Right cardiac atrium (tissue), 5 donors: ENCODE results near the gene MUCL3. TPM values are rescaled to one million over a fixed set of nuclear protein-coding genes. Genes with fewer than 3 reads are reported as not detected.
"Not testable (repeated sequence)": the region's sequence is repeated elsewhere in the genome, so short reads cannot be mapped to it uniquely, and the experiment has no call there.

Experiments used
- ATAC-seq, 2 donors: fragments of 200-7000 bp; cut with Tn5 transposase; one replicate each; pipeline versions ENCODE4 v1.8.0 to v1.9.1; 2020; ENCODE audit warnings: moderate library complexity in 2 of 2, mild to moderate bottlenecking in 1 of 2
- DNase-seq, 3 donors: peaks; one replicate each; pipeline ENCODE4 v3.0.0-alpha.2; 2020
- H3K27ac ChIP-seq: one replicate; pipeline ENCODE4 v1.5.1; 2013; ENCODE audit warnings: mild to moderate bottlenecking, low read length, control low read depth, moderate library complexity
- H3K27me3 ChIP-seq: one replicate; pipeline ENCODE4 v1.6.1; 2013; ENCODE audit not compliant: control insufficient read depth, insufficient read depth
- H3K4me1 ChIP-seq: one replicate; pipeline ENCODE4 v1.6.1; 2013; ENCODE audit warnings: low read length; ENCODE audit not compliant: control insufficient read depth, insufficient read depth
- H3K4me3 ChIP-seq: one replicate; pipeline ENCODE4 v1.5.1; 2013; ENCODE audit warnings: low read length, control low read depth
- H3K9me3 ChIP-seq: one replicate; pipeline ENCODE4 v1.6.1; 2013; ENCODE audit warnings: low read length; ENCODE audit not compliant: control insufficient read depth
- WGBS: extraction: QIAGEN DNeasy Blood & Tissue Kit; methylation state at CpG from one replicate; pipeline ENCODE4 v1.1.7; 2013; 5-methylcytosine and 5-hydroxymethylcytosine counted together
- intact Hi-C, 4 donors: fragments of 100-400 bp; cut with DNase I; formaldehyde crosslinking; loops; one replicate each; pipeline versions ENCODE4 v1.11.0 to v1.14.0; 2022 to 2023
- polyA plus RNA-seq: library from polyadenylated mRNA; stranded (reverse); fragments of 200-250 nt; gene quantifications from one replicate; pipeline ENCODE4 v1.2.3, GENCODE V29; 2013
- total RNA-seq, 4 donors: library from RNA; stranded (reverse); fragmentation: NEBNext Ultra II Directional; extraction: Animal tissue kit (Norgen Biotek cat#: 25700); gene quantifications; one replicate each; pipeline ENCODE4 v1.2.1, GENCODE V29; 2021
- donor health status: healthy with polysubstance abuse.
- donor health status: DM: no; HTN: yes; CAD: no.
- donor health status: DM: no; HTN: no; CAD: no.
- donor health status: DM: no; HTN: yes; CAD: no; lungs with severe emphysema.
- donor health status: DM: yes; HTN: yes; CAD: no.

Gene MUCL3
- total and polyA plus RNA-seq, 5 donors: not detected

GRCh38 chr6:30913721-30914075 is 27.1 kb upstream of the MUCL3 start:
- peak; percentile 55 to 56 for ATAC-seq
- Histone ChIP-seq H3K4me1 (peaks cover 5% of the 10 kb centered on the region), H3K4me3 (peak overlapping the region; percentile 37), H3K27ac (peak overlapping the region; percentile 71), H3K27me3 (no peaks in the 10 kb centered on the region), H3K9me3 (no peaks in the 10 kb centered on the region)
- no peak for DNase-seq
- 5% methylated on average over 31 of the region's 31 CpGs for WGBS
- intact Hi-C loops: loop anchor here in 3 of 4 donors (2.0 to 10.0 kb wide), 3 partner anchors 155 to 169 kb away; partner anchors contain the start of genes FLOT1 (in 1 of the 3) and IER3 (in 1 of the 3)

GRCh38 chr6:30914076-30914853 is 26.5 kb upstream of the MUCL3 start, which contains the start of gene VARS2:
VARS2 (plus strand) TSS chr6:30914238; CDS start chr6:30914837, 599 bp downstream.
- intact Hi-C loops: loop anchor here in 3 of 4 donors (2.0 to 10.0 kb wide), 3 partner anchors 155 to 169 kb away; partner anchors contain the start of genes FLOT1 (in 1 of the 3) and IER3 (in 1 of the 3)
- DNase-seq: peak; percentile 89 to 97 (median 96)
- H3K4me3 ChIP-seq: peak within 1 kb of the TSS; percentile 37
- H3K4me1 ChIP-seq: peaks cover 2% of the 10 kb centered on the region
- peak; percentile 97 for ATAC-seq
- no peaks in the 10 kb centered on the region for H3K27me3 ChIP-seq
- H3K9me3 ChIP-seq: no peaks in the 10 kb centered on the region
- WGBS: under 1% methylated on average over 52 of the region's 52 CpGs
- peak within 1 kb of the TSS; percentile 76 for H3K27ac ChIP-seq

GRCh38 chr6:30914854-30915590 is 25.8 kb upstream of the MUCL3 start:
- ATAC-seq: peak in 1 of 2 donors; percentile 3

GRCh38 chr6:30915591-30915946 is 25.2 kb upstream of the MUCL3 start:
- ATAC-seq (peak; percentile 21 to 26), DNase-seq (peak in 1 of 3 donors; percentile 63)
- Histone ChIP-seq H3K9me3 (no peaks in the 10 kb centered on the region), H3K4me3 (no peak overlapping the region), H3K27me3 (no peaks in the 10 kb centered on the region), H3K27ac (peak overlapping the region; percentile 76), H3K4me1 (peaks cover 2% of the 10 kb centered on the region)
- 17% methylated on average over 5 of the region's 5 CpGs for WGBS
- intact Hi-C loops: loop anchor here in 3 of 4 donors (2.0 to 10.0 kb wide), 4 partner anchors 153 to 171 kb away; partner anchors contain the start of genes FLOT1 (in 1 of the 3) and IER3 (in 1 of the 3)

More at GRCh38 chr6:30914854-30915590, 25.8 kb upstream of the MUCL3 start:
- Histone ChIP-seq H3K9me3 (no peaks in the 10 kb centered on the region), H3K4me3 (peak overlapping the region; percentile 37), H3K27ac (peak overlapping the region; percentile 76), H3K27me3 (no peaks in the 10 kb centered on the region), H3K4me1 (peaks cover 2% of the 10 kb centered on the region)
- WGBS: 37% methylated on average over 17 of the region's 17 CpGs
- intact Hi-C loops: loop anchor here in 3 of 4 donors (2.0 to 10.0 kb wide), 4 partner anchors 154 to 170 kb away; partner anchors contain the start of genes FLOT1 (in 1 of the 3) and IER3 (in 1 of the 3)
- DNase-seq: peak in 1 of 3 donors; percentile 42

GRCh38 chr6:30917041-30917440 is 23.7 kb upstream of the MUCL3 start:
- peaks cover 2% of the 10 kb centered on the region for H3K4me1 ChIP-seq
- H3K9me3 ChIP-seq: no peaks in the 10 kb centered on the region
- intact Hi-C loops: loop anchor here in 2 of 4 donors (5.0 to 10.0 kb wide), 3 partner anchors 155 to 172 kb away; partner anchors contain the start of genes FLOT1 (in 1 of the 2) and IER3 (in 1 of the 2)
- H3K27me3 ChIP-seq: no peaks in the 10 kb centered on the region
- no peak overlapping the region for H3K27ac ChIP-seq
- no peak overlapping the region for H3K4me3 ChIP-seq
- DNase-seq (no peak), ATAC-seq (no peak)
- WGBS: 92% methylated on average over 7 of the region's 7 CpGs

- DNase-seq (peak in 1 of 3 donors; percentile 40), ATAC-seq (no peak)
- 91% methylated on average over 8 of the region's 8 CpGs for WGBS
- H3K9me3 ChIP-seq: no peaks in the 10 kb centered on the region
- H3K27ac ChIP-seq: no peak overlapping the region
- H3K4me1 ChIP-seq: peaks cover 2% of the 10 kb centered on the region
- intact Hi-C loops: loop anchor here in 2 of 4 donors (5.0 to 10.0 kb wide), 3 partner anchors 155 to 173 kb away; partner anchors contain the start of genes FLOT1 (in 1 of the 2) and IER3 (in 1 of the 2)
- no peaks in the 10 kb centered on the region for H3K27me3 ChIP-seq
- no peak overlapping the region for H3K4me3 ChIP-seq
Observed at GRCh38 chr6:30917487-30917886, 23.3 kb upstream of the MUCL3 start.

GRCh38 chr6:30918670-30919069 is 22.1 kb upstream of the MUCL3 start:
- Histone ChIP-seq H3K4me3 (no peak overlapping the region), H3K4me1 (peaks cover 2% of the 10 kb centered on the region), H3K27ac (no peak overlapping the region), H3K27me3 (no peaks in the 10 kb centered on the region), H3K9me3 (no peaks in the 10 kb centered on the region)
- WGBS: 93% methylated on average over 8 of the region's 8 CpGs
- ATAC-seq (no peak), DNase-seq (no peak)
- intact Hi-C loops: loop anchor here in 2 of 4 donors (5.0 to 10.0 kb wide), 3 partner anchors 154 to 174 kb away; partner anchors contain the start of genes FLOT1 (in 1 of the 2) and IER3 (in 1 of the 2)

GRCh38 chr6:30922447-30922852 is 18.3 kb upstream of the MUCL3 start:
- DNase-seq (no peak), ATAC-seq (no peak)
- no peaks in the 10 kb centered on the region for H3K27me3 ChIP-seq
- WGBS: 93% methylated on average over 7 of the region's 7 CpGs
- H3K4me3 ChIP-seq: no peak overlapping the region
- H3K4me1 ChIP-seq: no peaks in the 10 kb centered on the region
- no peaks in the 10 kb centered on the region for H3K9me3 ChIP-seq
- intact Hi-C loops: loop anchor here in 1 of 4 donors (5.0 kb wide), 1 partner anchor 140 kb away; no protein-coding TSS in a partner anchor
- no peak overlapping the region for H3K27ac ChIP-seq

GRCh38 chr6:30924040-30924627 is 16.6 kb upstream of the MUCL3 start:
- WGBS: 79% methylated on average over 9 of the region's 9 CpGs
- peak in 1 of 2 donors; percentile 57 for ATAC-seq
- not testable (repeated sequence) for H3K4me3 ChIP-seq, H3K4me1 ChIP-seq, H3K9me3 ChIP-seq, H3K27me3 ChIP-seq, H3K27ac ChIP-seq
- peak in 2 of 3 donors; percentile 47 to 57 for DNase-seq
- intact Hi-C loops: loop anchor here in 1 of 4 donors (5.0 kb wide), 1 partner anchor 138 kb away; no protein-coding TSS in a partner anchor

- H3K9me3 ChIP-seq: no peaks in the 10 kb centered on the region
- no peak overlapping the region for H3K4me3 ChIP-seq
- H3K4me1 ChIP-seq: no peaks in the 10 kb centered on the region
- DNase-seq: peak in 1 of 3 donors; percentile 40
- ATAC-seq: peak; percentile 41 to 74
- peak overlapping the region; percentile 48 for H3K27ac ChIP-seq
- H3K27me3 ChIP-seq: no peaks in the 10 kb centered on the region
- intact Hi-C loops: no loop called here
- 80% methylated on average over 4 of the region's 4 CpGs for WGBS
Observed at GRCh38 chr6:30926644-30927043, 14.1 kb upstream of the MUCL3 start.
